HFFc6 (cell line): ENCODE results near the gene SLC66A1. TPM values are rescaled to one million over a fixed set of nuclear protein-coding genes. Genes with fewer than 3 reads are reported as not detected.

Experiments used
- DNase-seq: peaks from one replicate; pipeline ENCODE4 v3.0.0-alpha.2; 2018
- H3K27ac Mint-ChIP-seq: 2 replicates; pipeline ENCODE4 v1.8.0; 2020; ENCODE audit warnings: mild to moderate bottlenecking, mixed read lengths
- H3K27me3 Mint-ChIP-seq: 2 replicates; pipeline ENCODE4 v1.8.0; 2021; ENCODE audit warnings: mild to moderate bottlenecking, moderate library complexity, mixed read lengths; ENCODE audit not compliant: insufficient read depth
- H3K36me3 Mint-ChIP-seq: 2 replicates; pipeline ENCODE4 v1.8.0; 2021; ENCODE audit warnings: low read depth, mixed read lengths
- H3K4me1 Mint-ChIP-seq: 2 replicates; pipeline ENCODE4 v1.8.0; 2020; ENCODE audit warnings: low read depth, mixed read lengths
- H3K4me3 Mint-ChIP-seq: 2 replicates; pipeline ENCODE4 v1.8.0; 2020; ENCODE audit warnings: mild to moderate bottlenecking, moderate library complexity, mixed read lengths
- H3K9me3 Mint-ChIP-seq: 2 replicates; pipeline ENCODE4 v1.8.0; 2020; ENCODE audit warnings: mild to moderate bottlenecking, mixed read lengths
- total RNA-seq, 6 experiments: library from RNA; stranded (reverse); fragmentation: NEBNext Ultra II Directional; extraction: Animal tissue kit (Norgen Biotek cat#: 25700); gene quantifications; 2 replicates in 1 of 6; 3 replicates in 5 of 6; pipeline ENCODE4 v1.2.3, GENCODE V29; 2021
- TF ChIP-seq, protein P1 (sequence below): fragments of 200-600 bp; sonication (generic); IDR thresholded peaks from 2 replicates; pipeline ENCODE4 v1.5.0; 2021; ENCODE audit warnings: antibody characterized with exemption, mild to moderate bottlenecking

Gene SLC66A1
- total RNA-seq, 6 experiments from 2014 or later = 13.3 to 15.6 (median 14.2) TPM

DNA sequence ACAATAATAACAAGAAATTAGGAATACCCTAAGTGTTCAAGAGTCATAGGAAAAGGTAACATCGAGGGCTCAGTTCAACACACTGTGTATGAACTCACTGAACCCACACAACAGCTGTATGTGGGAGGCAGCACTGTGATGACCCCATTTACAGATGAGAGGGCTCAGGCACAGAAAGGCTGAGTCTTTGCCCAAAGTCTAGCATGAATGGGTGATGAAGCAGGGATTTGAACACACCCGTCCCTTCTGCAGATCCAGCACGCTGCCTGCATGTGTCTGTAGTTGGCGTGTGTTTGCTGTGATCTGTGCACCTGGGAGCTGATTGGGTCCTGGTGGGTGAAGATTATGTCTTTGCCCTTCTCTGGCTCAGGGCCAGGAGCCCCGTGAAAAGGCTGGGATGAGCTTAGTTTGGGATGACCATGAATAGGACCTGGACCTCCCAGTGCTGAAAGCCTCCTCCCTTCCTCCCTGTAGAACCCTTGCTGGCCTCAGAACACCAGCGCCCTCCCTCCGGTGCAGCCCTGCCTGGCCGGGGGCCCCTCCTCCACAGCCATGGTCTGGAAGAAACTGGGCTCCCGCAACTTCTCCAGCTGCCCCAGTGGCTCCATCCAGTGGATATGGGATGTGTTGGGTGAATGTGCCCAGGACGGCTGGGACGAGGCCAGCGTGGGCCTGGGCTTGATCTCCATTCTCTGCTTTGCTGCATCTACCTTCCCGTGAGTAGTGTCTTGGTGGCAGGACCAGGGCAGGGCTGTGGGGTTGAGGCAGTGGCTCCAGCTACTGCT is 5.2 kb downstream of the SLC66A1 start:
- H3K36me3 Mint-ChIP-seq = peaks cover 13% of the 10 kb centered on the region; the same call in 1 of the 2 replicates
- no peak for DNase-seq

DNA sequence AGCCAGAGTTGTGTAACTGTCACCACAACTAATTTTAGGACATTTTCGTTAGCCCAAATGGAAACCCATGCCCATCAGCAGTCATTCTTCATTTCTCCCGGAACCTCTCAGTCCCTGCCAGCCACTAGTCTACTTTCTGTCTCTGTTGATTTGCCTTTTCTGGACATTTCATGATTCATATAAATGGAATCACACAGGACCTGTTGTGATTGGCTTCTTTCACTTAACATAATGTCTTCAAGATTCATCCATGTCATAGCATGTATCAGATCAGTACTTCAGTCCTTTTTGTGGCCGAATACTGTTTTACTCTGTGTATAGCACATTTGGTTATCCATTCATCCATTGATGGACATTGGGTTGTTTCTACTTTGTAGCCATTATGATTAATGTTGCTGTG is 7.1 kb downstream of the SLC66A1 start:
- H3K4me1 Mint-ChIP-seq = peaks cover 22% of the 10 kb centered on the region
- H3K36me3 Mint-ChIP-seq = peaks cover 13% of the 10 kb centered on the region; the same call in 1 of the 2 replicates
- no peak for DNase-seq
- peaks cover 11% of the 10 kb centered on the region for H3K27me3 Mint-ChIP-seq
- no peaks in the 10 kb centered on the region for H3K9me3 Mint-ChIP-seq
- H3K4me3 Mint-ChIP-seq = no peak overlapping the region
- TF ChIP-seq, protein P1, sequence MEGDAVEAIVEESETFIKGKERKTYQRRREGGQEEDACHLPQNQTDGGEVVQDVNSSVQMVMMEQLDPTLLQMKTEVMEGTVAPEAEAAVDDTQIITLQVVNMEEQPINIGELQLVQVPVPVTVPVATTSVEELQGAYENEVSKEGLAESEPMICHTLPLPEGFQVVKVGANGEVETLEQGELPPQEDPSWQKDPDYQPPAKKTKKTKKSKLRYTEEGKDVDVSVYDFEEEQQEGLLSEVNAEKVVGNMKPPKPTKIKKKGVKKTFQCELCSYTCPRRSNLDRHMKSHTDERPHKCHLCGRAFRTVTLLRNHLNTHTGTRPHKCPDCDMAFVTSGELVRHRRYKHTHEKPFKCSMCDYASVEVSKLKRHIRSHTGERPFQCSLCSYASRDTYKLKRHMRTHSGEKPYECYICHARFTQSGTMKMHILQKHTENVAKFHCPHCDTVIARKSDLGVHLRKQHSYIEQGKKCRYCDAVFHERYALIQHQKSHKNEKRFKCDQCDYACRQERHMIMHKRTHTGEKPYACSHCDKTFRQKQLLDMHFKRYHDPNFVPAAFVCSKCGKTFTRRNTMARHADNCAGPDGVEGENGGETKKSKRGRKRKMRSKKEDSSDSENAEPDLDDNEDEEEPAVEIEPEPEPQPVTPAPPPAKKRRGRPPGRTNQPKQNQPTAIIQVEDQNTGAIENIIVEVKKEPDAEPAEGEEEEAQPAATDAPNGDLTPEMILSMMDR = no peak
- no peak overlapping the region for H3K27ac Mint-ChIP-seq

More for the DNA sequence above, 5.2 kb downstream of the SLC66A1 start:
- TF ChIP-seq, protein P1 = peak; percentile 15; the same call in 1 of the 2 replicates
- Mint-ChIP-seq H3K27me3 (peaks cover 8% of the 10 kb centered on the region), H3K4me1 (peaks cover 36% of the 10 kb centered on the region), H3K9me3 (no peaks in the 10 kb centered on the region), H3K4me3 (no peak overlapping the region), H3K27ac (no peak overlapping the region)

DNA sequence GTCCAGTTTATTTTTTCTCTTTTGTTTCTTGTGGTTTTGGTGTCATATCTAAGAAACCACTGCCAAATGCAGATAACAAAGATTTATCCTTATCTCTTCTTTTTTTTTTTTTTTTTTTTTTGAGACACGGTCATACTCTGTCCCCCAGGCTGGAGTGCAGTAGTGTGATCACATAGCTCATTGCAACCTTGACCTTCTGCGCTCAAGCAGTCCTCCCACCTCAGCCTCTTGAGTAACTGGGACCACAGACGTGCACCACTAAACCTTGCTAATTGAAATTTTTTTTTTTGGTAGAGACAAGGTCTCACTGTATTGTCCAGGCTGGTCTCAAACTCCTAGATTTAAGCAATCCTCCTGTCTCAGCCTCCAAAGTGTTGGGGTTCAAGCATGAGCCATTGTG is 8.9 kb downstream of the SLC66A1 start:
- H3K9me3 Mint-ChIP-seq = no peaks in the 10 kb centered on the region

DNA sequence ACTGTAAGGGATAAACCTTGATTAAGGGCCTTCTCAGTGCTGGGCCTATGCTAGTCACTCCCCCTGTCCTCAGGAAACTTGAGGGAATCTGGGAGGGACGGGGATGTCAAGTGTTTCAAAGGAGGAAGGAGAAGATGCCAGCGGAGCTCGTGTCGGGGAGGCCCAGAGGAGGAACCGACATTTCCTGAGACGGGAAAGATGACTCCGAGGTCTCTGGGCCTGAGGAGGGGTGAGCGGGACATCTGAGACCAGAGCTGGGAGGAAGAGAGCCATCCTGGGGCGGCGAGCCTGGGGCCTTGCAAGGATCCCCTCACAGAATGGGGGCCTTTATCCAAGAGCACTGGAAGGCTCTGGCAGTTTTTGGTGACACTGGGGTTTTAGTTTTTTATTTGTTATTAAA is 10.4 kb downstream of the SLC66A1 start:
- Mint-ChIP-seq H3K27ac (no peak overlapping the region), H3K9me3 (no peaks in the 10 kb centered on the region), H3K27me3 (peaks cover 10% of the 10 kb centered on the region), H3K4me1 (peaks cover 6% of the 10 kb centered on the region), H3K36me3 (peaks cover 13% of the 10 kb centered on the region; the same call in 1 of the 2 replicates), H3K4me3 (no peak overlapping the region)
- DNase-seq = no peak
- TF ChIP-seq, protein P1 = no peak

More for the DNA sequence above, 8.9 kb downstream of the SLC66A1 start:
- no peak overlapping the region for H3K27ac Mint-ChIP-seq
- DNase-seq = no peak
- TF ChIP-seq, protein P1 = no peak
- H3K27me3 Mint-ChIP-seq = peaks cover 11% of the 10 kb centered on the region
- H3K4me3 Mint-ChIP-seq = no peak overlapping the region
- H3K36me3 Mint-ChIP-seq = peaks cover 13% of the 10 kb centered on the region; the same call in 1 of the 2 replicates
- peaks cover 10% of the 10 kb centered on the region for H3K4me1 Mint-ChIP-seq

DNA sequence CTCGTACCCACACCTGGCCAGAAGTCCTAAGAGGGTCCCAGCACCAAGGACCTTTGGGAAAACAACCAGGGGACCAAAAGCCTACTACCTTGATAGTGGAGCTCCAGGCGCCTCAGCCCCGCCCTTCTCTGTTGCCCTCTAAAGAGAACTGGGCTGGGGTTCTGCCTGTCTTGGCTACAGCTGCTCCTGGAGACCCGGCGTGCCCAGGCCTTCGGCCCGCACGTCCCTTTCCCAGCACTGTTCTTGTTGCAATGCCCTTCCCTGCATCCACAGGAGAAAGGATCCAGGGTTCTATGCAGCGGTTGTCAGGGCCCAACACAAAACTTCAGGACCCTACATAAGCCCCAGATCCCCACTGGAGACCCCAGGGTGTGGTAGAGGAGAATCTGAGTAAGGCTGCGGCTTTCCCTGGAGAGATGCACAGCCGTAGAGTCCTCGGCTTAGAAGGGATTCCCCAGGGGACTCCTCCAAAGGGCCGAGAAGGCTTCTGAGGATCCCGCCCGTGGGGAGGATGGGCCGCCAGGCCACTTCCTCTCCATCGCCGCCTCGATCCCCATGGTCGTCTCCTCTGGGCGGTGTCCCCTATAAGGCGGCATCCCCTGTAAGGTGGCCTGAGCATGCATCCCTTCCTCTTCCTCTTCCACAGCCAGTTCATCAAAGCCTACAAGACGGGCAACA is 12.0 kb downstream of the SLC66A1 start:
- Mint-ChIP-seq H3K27ac (no peak overlapping the region), H3K4me3 (no peak overlapping the region; the same call in 1 of the 2 replicates), H3K9me3 (no peaks in the 10 kb centered on the region), H3K4me1 (peaks cover 2% of the 10 kb centered on the region), H3K27me3 (peaks cover 17% of the 10 kb centered on the region), H3K36me3 (peaks cover 3% of the 10 kb centered on the region; the same call in 1 of the 2 replicates)
- TF ChIP-seq, protein P1 = no peak
- no peak for DNase-seq
